Sigmoid colon (tissue), 7 donors: Measurements from ENCODE around the gene BIN1. TPM values are rescaled to one million over a fixed set of nuclear protein-coding genes. Genes with fewer than 3 reads are reported as not detected.
"Not testable (repeated sequence)": the region's sequence is repeated elsewhere in the genome, so short reads cannot be mapped to it uniquely, and the experiment has no call there.

Experiments used
- DNase-seq: peaks from one replicate; pipeline ENCODE4 v3.0.0-alpha.2; 2019
- H3K27ac ChIP-seq, 4 donors: fragments of 200-600 bp; sonication (generic); one replicate each; pipeline ENCODE4 v1.5.1; 2016 to 2019; ENCODE audit warnings: mild to moderate bottlenecking in 1 of 4
- H3K27me3 ChIP-seq, 3 donors: fragments of 200-600 bp; sonication (generic); one replicate each; pipeline ENCODE4 v1.5.1; 2019; ENCODE audit warnings: mild to moderate bottlenecking in 1 of 3
- H3K36me3 ChIP-seq, 4 donors: fragments of 200-600 bp; sonication (generic); one replicate each; pipeline ENCODE4 v1.5.1; 2016 to 2019
- H3K4me1 ChIP-seq, 4 donors: fragments of 200-600 bp; sonication (generic); one replicate each; pipeline ENCODE4 v1.5.1; 2017 to 2019
- H3K4me3 ChIP-seq, 4 donors: fragments of 200-600 bp; sonication (generic); one replicate each; pipeline ENCODE4 v1.5.1; 2017 to 2019; ENCODE audit warnings: mild to moderate bottlenecking in 2 of 4, moderate library complexity in 1 of 4
- H3K9me3 ChIP-seq, 4 donors: fragments of 200-600 bp in 3 of 4; sonication (generic) in 3 of 4; one replicate each; pipeline versions ENCODE4 v1.5.1 to v1.6.1; 2013 to 2019
- CTCF ChIP-seq, 4 experiments: fragments of 450-650 bp in 3 of 4; fragments of 200-600 bp in 1 of 4; IDR thresholded peaks; one replicate each; pipeline ENCODE4 v1.5.1; 2016 to 2019; ENCODE audit warnings: antibody characterized with exemption in 4 of 4, mild to moderate bottlenecking in 3 of 4, moderate library complexity in 2 of 4
- EP300 ChIP-seq, 4 donors: sonication (generic); formaldehyde crosslinking; IDR thresholded peaks; one replicate each; pipeline ENCODE4 v1.6.1; 2017; ENCODE audit warnings: antibody characterized with exemption in 4 of 4
- POLR2A ChIP-seq, 2 donors: fragments of 450-650 bp; IDR thresholded peaks; one replicate each; pipeline ENCODE4 v1.6.1; 2016; ENCODE audit warnings: antibody characterized with exemption in 2 of 2, mild to moderate bottlenecking in 2 of 2, moderate library complexity in 2 of 2
- POLR2AphosphoS5 ChIP-seq, 4 donors: sonication (generic); formaldehyde crosslinking; IDR thresholded peaks; one replicate each; pipeline ENCODE4 v1.6.1; 2017; ENCODE audit warnings: antibody characterized with exemption in 4 of 4
- WGBS, 2 donors: extraction: QIAGEN DNeasy Blood & Tissue Kit; methylation state at CpG; one replicate each; pipeline ENCODE4 v1.1.7; 2013; 5-methylcytosine and 5-hydroxymethylcytosine counted together
- intact Hi-C: fragments of 100-400 bp; cut with DNase I; formaldehyde crosslinking; loops from one replicate; pipeline ENCODE4 v1.15.1; 2023
- polyA plus RNA-seq, 3 donors: library from polyadenylated mRNA; stranded (reverse); fragments of 200-250 nt; gene quantifications; one replicate each; pipeline ENCODE4 v1.2.3, GENCODE V29; 2013
- total RNA-seq, 4 donors: library from RNA; depleted of rRNA; stranded (reverse); fragments of >200 nt; gene quantifications; one replicate each; pipeline ENCODE4 v1.1.0, GENCODE V29; 2016
- donor health status: healthy with polysubstance abuse.
- donor health status: Bipolar disorder and iron deficiency.
- donor health status: healthy.

BIN1 gene
- total and polyA plus RNA-seq, 7 donors = 20.3 to 57.9 (median 38.2) TPM

- intact Hi-C loops = no loop called here
- Histone ChIP-seq H3K27ac (peak overlapping the region in 1 of 4 donors; percentile 28), H3K4me1 (no peaks in the 10 kb centered on the region), H3K4me3 (no peak overlapping the region), H3K9me3 (no peaks in the 10 kb centered on the region), H3K27me3 (no peaks in the 10 kb centered on the region), H3K36me3 (no peaks in the 10 kb centered on the region)
- no peak for DNase-seq
- TF ChIP-seq EP300 (IDR thresholded peaks at IDR 0.05) (no peak), CTCF (IDR thresholded peaks at IDR 0.05) (no peak), POLR2AphosphoS5 (IDR thresholded peaks at IDR 0.05) (no peak), POLR2A (IDR thresholded peaks at IDR 0.05) (no peak)
- 87 to 89% methylated on average over 10 of the region's 10 CpGs for WGBS, 2 donors
Observed at GRCh38 chr2:127122361-127123027, 15.5 kb upstream of the BIN1 start.

- WGBS, 2 donors = 89 to 93% methylated on average over 7 of the region's 7 CpGs
- peak; percentile 77 for DNase-seq
- H3K27ac ChIP-seq = peak overlapping the region in 1 of 4 donors; percentile 28
- no peaks in the 10 kb centered on the region for H3K4me1 ChIP-seq
- H3K4me3 ChIP-seq = no peak overlapping the region
- H3K36me3 ChIP-seq = no peaks in the 10 kb centered on the region
- no peaks in the 10 kb centered on the region for H3K9me3 ChIP-seq
- intact Hi-C loops = no loop called here
- no peaks in the 10 kb centered on the region for H3K27me3 ChIP-seq
- TF ChIP-seq POLR2A (IDR thresholded peaks at IDR 0.05) = no peak
- no peak for TF ChIP-seq CTCF (IDR thresholded peaks at IDR 0.05)
- TF ChIP-seq POLR2AphosphoS5 (IDR thresholded peaks at IDR 0.05) = no peak
- TF ChIP-seq EP300 (IDR thresholded peaks at IDR 0.05) = no peak
Observed at GRCh38 chr2:127121776-127122176, 14.8 kb upstream of the BIN1 start.

GRCh38 chr2:127121353-127121752 is 14.4 kb upstream of the BIN1 start:
- intact Hi-C loops = no loop called here
- TF ChIP-seq EP300 (IDR thresholded peaks at IDR 0.05) (no peak), CTCF (IDR thresholded peaks at IDR 0.05) (no peak), POLR2A (IDR thresholded peaks at IDR 0.05) (no peak), POLR2AphosphoS5 (IDR thresholded peaks at IDR 0.05) (no peak)
- Histone ChIP-seq H3K27me3 (no peaks in the 10 kb centered on the region), H3K36me3 (no peaks in the 10 kb centered on the region), H3K9me3 (no peaks in the 10 kb centered on the region), H3K4me3 (no peak overlapping the region), H3K27ac (no peak overlapping the region), H3K4me1 (no peaks in the 10 kb centered on the region)
- 79 to 90% methylated on average over 1 of the region's 1 CpG for WGBS, 2 donors
- DNase-seq = no peak

GRCh38 chr2:127120408-127120807 is 13.5 kb upstream of the BIN1 start:
- H3K4me3 ChIP-seq, DNase-seq, H3K4me1 ChIP-seq, H3K36me3 ChIP-seq, intact Hi-C loops, H3K27me3 ChIP-seq, H3K9me3 ChIP-seq, H3K27ac ChIP-seq: not testable (repeated sequence)
- WGBS, 2 donors = 98% methylated on average over 17 to 20 of the region's 20 CpGs

GRCh38 chr2:127118467-127118866 is 11.5 kb upstream of the BIN1 start:
- peak; percentile 42 for DNase-seq
- intact Hi-C loops = no loop called here
- Histone ChIP-seq H3K36me3 (no peaks in the 10 kb centered on the region), H3K27ac (no peak overlapping the region), H3K9me3 (no peaks in the 10 kb centered on the region), H3K27me3 (no peaks in the 10 kb centered on the region), H3K4me1 (no peaks in the 10 kb centered on the region), H3K4me3 (no peak overlapping the region)
- WGBS, 2 donors = 70 to 89% methylated on average over 6 of the region's 6 CpGs
- TF ChIP-seq POLR2AphosphoS5 (IDR thresholded peaks at IDR 0.05) = no peak
- no peak for TF ChIP-seq POLR2A (IDR thresholded peaks at IDR 0.05)
- TF ChIP-seq EP300 (IDR thresholded peaks at IDR 0.05) = no peak
- TF ChIP-seq CTCF (IDR thresholded peaks at IDR 0.05) = no peak
